ENCODE measurements around the gene EHF. TPM values are rescaled to one million over a fixed set of nuclear protein-coding genes. Genes with fewer than 3 reads are reported as not detected.
"Not testable (repeated sequence)": the region's sequence is repeated elsewhere in the genome, so short reads cannot be mapped to it uniquely, and the experiment has no call there.

The EHF gene
- total and polyA plus RNA-seq, 9 of the 15 experiments (the other 6 are each of a cell fraction or from before 2014, with no cell fraction given): 0.04 to 0.54 (median 0.37) TPM

DNA sequence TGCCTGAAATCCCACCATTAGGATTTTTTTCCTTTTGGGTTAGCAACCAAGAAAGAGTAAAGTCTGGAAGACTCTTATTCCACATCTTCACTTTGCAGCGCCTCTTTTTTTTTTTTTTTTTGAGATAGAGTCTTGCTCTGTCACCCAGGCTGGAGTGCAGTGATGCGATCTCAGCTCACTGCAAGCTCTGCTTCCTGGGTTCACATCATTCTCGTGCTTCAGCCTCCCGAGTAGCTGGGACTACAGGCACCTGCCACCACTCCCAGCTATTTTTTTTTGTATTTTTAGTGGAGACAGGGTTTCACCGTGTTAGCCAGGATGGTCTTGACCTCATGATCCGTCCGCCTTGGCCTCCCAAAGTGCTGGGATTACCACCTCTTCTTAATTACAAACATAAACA is 31.7 kb upstream of the EHF start:
- peak overlapping the region; percentile 62; the same call in 1 of the 2 replicates for H2AFZ ChIP-seq (ENCODE audit: low read depth, low read length)
- H3K9me1 ChIP-seq (ENCODE audit: control insufficient read depth, insufficient read depth, low read length); H3K9ac ChIP-seq (ENCODE audit: insufficient read depth in 1 of 2, low read depth in 2 of 2, low read length in 2 of 2); H3K36me3 ChIP-seq (ENCODE audit: control insufficient read depth, insufficient read depth, low read length); DNase-seq (ENCODE audit: extremely low read depth in 1 of 4, low spot score in 3 of 4); H3K27me3 ChIP-seq (ENCODE audit: control insufficient read depth in 2 of 2, insufficient read depth in 2 of 2, low read length in 2 of 2); BruUV-seq (replicated peaks); H4K20me1 ChIP-seq (replicated peaks; ENCODE audit: control insufficient read depth, insufficient read depth, low read length); FAIRE-seq; ATAC-seq; H3K4me2 ChIP-seq (ENCODE audit: insufficient read depth, low read length); H3K4me3 ChIP-seq; H3K79me2 ChIP-seq (ENCODE audit: control insufficient read depth, insufficient read depth, low read length); H3K9me3 ChIP-seq (replicated peaks; ENCODE audit: control insufficient read depth, insufficient read depth, low read depth, low read length); H3K27ac ChIP-seq (ENCODE audit: extremely low read depth, low read depth, low read length): not testable (repeated sequence)
- in situ Hi-C loops (cut with MboI): loop anchor here (5.0 kb wide), 1 partner anchor 303 kb away; no protein-coding TSS in a partner anchor
- peaks cover 0 to 40% of the 10 kb centered on the region in 2 experiments; a peak in 3 of 5 replicates for H3K4me1 ChIP-seq (replicated peaks in 1 of 2; ENCODE audit: control insufficient read depth in 2 of 2, insufficient read depth in 2 of 2, low read length in 2 of 2)
- 48% methylated on average over 5 of the region's 7 CpGs for WGBS (ENCODE audit: insufficient coverage, low coverage, missing lambda C conversion rate)
- ChIA-PET CTCF (ENCODE audit: low intra/inter-chr PET ratio) (interaction anchor here (0.8 to 4.3 kb wide), 2 partner anchors 268 to 301 kb away, joined by 3 to 73 read pairs; no protein-coding TSS in a partner anchor), POLR2A (interaction anchor here (1.2 kb wide), 1 partner anchor 17 kb away, joined by 3 read pairs; no protein-coding TSS in a partner anchor)
- intact Hi-C loops (cut with micrococcal nuclease): loop anchor here (5.0 kb wide), 1 partner anchor 803 kb away; no protein-coding TSS in a partner anchor
- TF ChIP-seq FOSL1 (tag; conservative IDR thresholded peaks at IDR 0.05) (0 out of 2 replicates have a peak, but pooled peaks have one; percentile 11), GTF2E2 (tag; IDR thresholded peaks at IDR 0.05) (peak; percentile 54; the same call in 1 of the 2 replicates), ZNF384 (IDR thresholded peaks at IDR 0.05; ENCODE audit: low read depth, low read length) (peak; percentile 66), MECOM (CRISPR knock-in tag; IDR thresholded peaks at IDR 0.05) (0 out of 2 replicates have a peak, but pooled peaks have one; percentile 18), DPF2 (IDR thresholded peaks at IDR 0.05) (0 out of 2 replicates have a peak, but pooled peaks have one; percentile 30)

DNA sequence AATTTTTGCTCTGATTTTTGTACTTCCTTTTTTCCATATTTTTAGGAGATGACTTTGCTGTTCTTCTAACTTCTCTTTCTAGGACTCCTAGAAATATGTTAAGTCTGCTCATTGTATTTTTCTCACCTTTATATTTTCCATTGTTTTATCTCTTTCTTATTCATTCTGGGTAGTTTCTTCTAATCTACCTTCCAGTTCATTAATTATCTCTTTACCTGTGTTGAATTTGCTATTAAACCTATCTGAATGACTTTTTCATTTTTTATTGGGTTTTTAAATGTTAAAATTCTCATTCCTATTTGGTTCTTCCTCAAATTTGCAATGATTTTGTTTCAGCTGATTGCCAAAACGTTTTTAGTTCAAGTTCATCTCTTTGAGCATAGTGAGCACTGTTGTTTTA is 27.8 kb upstream of the EHF start:
- in situ Hi-C loops (cut with MboI) (no loop called here), intact Hi-C loops (cut with micrococcal nuclease) (no loop called here)
- Histone ChIP-seq H3K79me2 (ENCODE audit: control insufficient read depth, insufficient read depth, low read length) (no peaks in the 10 kb centered on the region), H3K9me1 (ENCODE audit: control insufficient read depth, insufficient read depth, low read length) (no peaks in the 10 kb centered on the region), H2AFZ (ENCODE audit: low read depth, low read length) (no peak overlapping the region), H4K20me1 (replicated peaks; ENCODE audit: control insufficient read depth, insufficient read depth, low read length) (no peaks in the 10 kb centered on the region), H3K4me2 (ENCODE audit: insufficient read depth, low read length) (no peak overlapping the region), H3K27ac (ENCODE audit: extremely low read depth, low read depth, low read length) (no peak overlapping the region), H3K4me3 (no peak overlapping the region), H3K9me3 (replicated peaks; ENCODE audit: control insufficient read depth, insufficient read depth, low read depth, low read length) (no peaks in the 10 kb centered on the region), H3K27me3 (ENCODE audit: control insufficient read depth in 2 of 2, insufficient read depth in 2 of 2, low read length in 2 of 2) (no peaks in the 10 kb centered on the region), H3K9ac (ENCODE audit: insufficient read depth in 1 of 2, low read depth in 2 of 2, low read length in 2 of 2) (no peak overlapping the region), H3K36me3 (ENCODE audit: control insufficient read depth, insufficient read depth, low read length) (no peaks in the 10 kb centered on the region), H3K4me1 (replicated peaks in 1 of 2; ENCODE audit: control insufficient read depth in 2 of 2, insufficient read depth in 2 of 2, low read length in 2 of 2) (peaks cover 0 to 14% of the 10 kb centered on the region in 2 experiments; a peak in 3 of 5 replicates)
- no peak for FAIRE-seq
- no peak for ATAC-seq
- CTCF ChIA-PET (ENCODE audit: low intra/inter-chr PET ratio): no interaction called here
- BruUV-seq (replicated peaks): no TSS peak
- no peak for DNase-seq (ENCODE audit: extremely low read depth in 1 of 4, low spot score in 3 of 4)
- POLR2A ChIA-PET: no interaction called here
- WGBS (ENCODE audit: insufficient coverage, low coverage, missing lambda C conversion rate): 0% methylated on average over 1 of the region's 1 CpG
- TF ChIP-seq RBM39 (optimal IDR thresholded peaks at IDR 0.05; ENCODE audit: low read depth, low read length) (no peak), MEIS2 (IDR thresholded peaks at IDR 0.05; ENCODE audit: partially characterized antibody) (no peak), GTF2F1 (IDR thresholded peaks at IDR 0.05; ENCODE audit: low read depth, low read length) (no peak), EP300 (IDR thresholded peaks at IDR 0.05; ENCODE audit: low read length) (no peak), CBX8 (IDR thresholded peaks at IDR 0.05; ENCODE audit: borderline replicate concordance, extremely low read depth, low read depth, low read length, poor library complexity, severe bottlenecking) (no peak), SOX6 (IDR thresholded peaks at IDR 0.05) (no peak), RBM25 (IDR thresholded peaks at IDR 0.05; ENCODE audit: low read depth, low read length, severe bottlenecking) (peak; percentile 3), CBX3 (IDR thresholded peaks at IDR 0.05; ENCODE audit: borderline replicate concordance in 1 of 2, low read length in 2 of 2) (peak in 1 of 2 experiments; percentile 48; a peak in 1 of 3 replicates), SRSF1 (IDR thresholded peaks at IDR 0.05; ENCODE audit: low read depth, low read length) (no peak), NELFE (IDR thresholded peaks at IDR 0.05; ENCODE audit: insufficient read depth, insufficient read length) (no peak), ELF2 (CRISPR knock-in tag; IDR thresholded peaks at IDR 0.05) (no peak), BDP1 (IDR thresholded peaks at IDR 0.05; ENCODE audit: insufficient read depth, insufficient read length) (no peak), SNRNP70 (optimal IDR thresholded peaks at IDR 0.05; ENCODE audit: low read depth, low read length) (no peak), KAT8 (IDR thresholded peaks at IDR 0.05; ENCODE audit: low read depth) (no peak), LEF1 (IDR thresholded peaks at IDR 0.05) (no peak)

Measured in K562 (cell line).